Cerebellar nuclear complex (tissue), 1 donor: ENCODE results near the gene ELL2.
"Not testable (repeated sequence)": the region's sequence is repeated elsewhere in the genome, so short reads cannot be mapped to it uniquely, and the experiment has no call there.

ENCODE experiments used
- DNase-seq, 2 experiments: peaks; one replicate each; lab custom pipeline; 2025; lab: John Stamatoyannopoulos, UW

The ELL2 gene

GRCh38 chr5:95838001-95838520, 123.6 kb downstream of the ELL2 start:
- DNase-seq, result no peak

- no peak for DNase-seq
Measured at GRCh38 chr5:95837492-95837891, 124.2 kb downstream of the ELL2 start.

- DNase-seq, result not testable (repeated sequence)
Measured at GRCh38 chr5:95836971-95837370, 124.7 kb downstream of the ELL2 start.

- no peak for DNase-seq
Measured at GRCh38 chr5:95836544-95836943, 125.1 kb downstream of the ELL2 start.

- no peak for DNase-seq
Measured at GRCh38 chr5:95835682-95836385, 125.8 kb downstream of the ELL2 start.
